ENCODE data around the gene MYT1. TPM values are rescaled to one million over a fixed set of nuclear protein-coding genes. Genes with fewer than 3 reads are reported as not detected.

The MYT1 gene
- total and polyA plus RNA-seq, 9 of the 15 experiments (the other 6 are each of a cell fraction or from before 2014, with no cell fraction given) = 0.02 to 0.12 (median 0.06) TPM; not detected in 4

DNA sequence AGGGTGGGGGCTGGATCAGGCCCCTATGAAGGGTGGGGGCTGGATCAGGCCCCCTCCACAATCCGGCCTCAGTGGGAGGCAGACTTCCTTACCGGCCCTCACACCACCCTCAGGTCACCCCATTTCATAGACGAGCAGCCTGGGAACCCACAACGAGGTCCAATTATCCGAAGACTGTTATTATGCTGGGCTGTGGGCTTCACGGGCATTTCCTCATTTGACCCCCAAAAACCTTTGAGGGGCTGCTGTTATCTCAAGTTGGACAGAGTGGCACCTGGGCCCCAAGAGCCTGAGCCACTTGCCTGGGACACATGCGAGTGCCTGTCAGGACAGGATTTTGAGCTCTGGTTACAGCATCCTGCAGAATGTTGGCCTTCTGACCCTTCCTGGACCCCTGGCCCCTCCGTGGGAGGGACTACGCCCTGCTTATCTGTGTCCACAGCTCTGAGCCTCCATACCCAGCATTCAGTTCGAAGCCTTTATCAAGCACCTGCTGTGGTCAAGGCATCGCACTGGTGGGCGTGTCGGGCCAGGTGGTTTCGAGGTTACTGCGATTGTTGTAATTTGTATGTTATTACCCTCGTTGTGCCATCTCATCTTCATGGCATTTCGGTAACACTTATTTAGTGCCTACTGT lies 56.8 kb downstream of the MYT1 start (continued):
- TF ChIP-seq SMAD4 (CRISPR knock-in tag; conservative IDR thresholded peaks at IDR 0.05) = peak; percentile 95
- no peak for TF ChIP-seq NUFIP1 (IDR thresholded peaks at IDR 0.05; ENCODE audit: partially characterized antibody)
- TF ChIP-seq, protein P1, sequence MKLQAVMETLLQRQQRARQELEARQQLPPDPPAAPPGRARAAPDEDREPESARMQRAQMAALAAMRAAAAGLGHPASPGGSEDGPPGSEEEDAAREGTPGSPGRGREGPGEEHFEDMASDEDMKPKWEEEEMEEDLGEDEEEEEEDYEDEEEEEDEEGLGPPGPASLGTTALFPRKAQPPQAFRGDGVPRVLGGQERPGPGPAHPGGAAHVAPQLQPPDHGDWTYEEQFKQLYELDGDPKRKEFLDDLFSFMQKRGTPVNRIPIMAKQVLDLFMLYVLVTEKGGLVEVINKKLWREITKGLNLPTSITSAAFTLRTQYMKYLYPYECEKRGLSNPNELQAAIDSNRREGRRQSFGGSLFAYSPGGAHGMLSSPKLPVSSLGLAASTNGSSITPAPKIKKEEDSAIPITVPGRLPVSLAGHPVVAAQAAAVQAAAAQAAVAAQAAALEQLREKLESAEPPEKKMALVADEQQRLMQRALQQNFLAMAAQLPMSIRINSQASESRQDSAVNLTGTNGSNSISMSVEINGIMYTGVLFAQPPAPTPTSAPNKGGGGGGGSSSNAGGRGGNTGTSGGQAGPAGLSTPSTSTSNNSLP (IDR thresholded peaks at IDR 0.05; ENCODE audit: borderline replicate concordance, low read depth, low read length) = no peak
- TF ChIP-seq ZNF384 (IDR thresholded peaks at IDR 0.05; ENCODE audit: low read depth, low read length) = no peak
- TF ChIP-seq, protein P2, sequence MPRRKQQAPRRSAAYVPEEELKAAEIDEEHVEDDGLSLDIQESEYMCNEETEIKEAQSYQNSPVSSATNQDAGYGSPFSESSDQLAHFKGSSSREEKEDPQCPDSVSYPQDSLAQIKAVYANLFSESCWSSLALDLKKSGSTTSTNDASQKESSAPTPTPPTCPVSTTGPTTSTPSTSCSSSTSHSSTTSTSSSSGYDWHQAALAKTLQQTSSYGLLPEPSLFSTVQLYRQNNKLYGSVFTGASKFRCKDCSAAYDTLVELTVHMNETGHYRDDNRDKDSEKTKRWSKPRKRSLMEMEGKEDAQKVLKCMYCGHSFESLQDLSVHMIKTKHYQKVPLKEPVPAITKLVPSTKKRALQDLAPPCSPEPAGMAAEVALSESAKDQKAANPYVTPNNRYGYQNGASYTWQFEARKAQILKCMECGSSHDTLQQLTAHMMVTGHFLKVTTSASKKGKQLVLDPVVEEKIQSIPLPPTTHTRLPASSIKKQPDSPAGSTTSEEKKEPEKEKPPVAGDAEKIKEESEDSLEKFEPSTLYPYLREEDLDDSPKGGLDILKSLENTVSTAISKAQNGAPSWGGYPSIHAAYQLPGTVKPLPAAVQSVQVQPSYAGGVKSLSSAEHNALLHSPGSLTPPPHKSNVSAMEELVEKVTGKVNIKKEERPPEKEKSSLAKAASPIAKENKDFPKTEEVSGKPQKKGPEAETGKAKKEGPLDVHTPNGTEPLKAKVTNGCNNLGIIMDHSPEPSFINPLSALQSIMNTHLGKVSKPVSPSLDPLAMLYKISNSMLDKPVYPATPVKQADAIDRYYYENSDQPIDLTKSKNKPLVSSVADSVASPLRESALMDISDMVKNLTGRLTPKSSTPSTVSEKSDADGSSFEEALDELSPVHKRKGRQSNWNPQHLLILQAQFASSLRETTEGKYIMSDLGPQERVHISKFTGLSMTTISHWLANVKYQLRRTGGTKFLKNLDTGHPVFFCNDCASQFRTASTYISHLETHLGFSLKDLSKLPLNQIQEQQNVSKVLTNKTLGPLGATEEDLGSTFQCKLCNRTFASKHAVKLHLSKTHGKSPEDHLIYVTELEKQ (CRISPR knock-in tag; IDR thresholded peaks at IDR 0.05) = no peak
- no peak for TF ChIP-seq U2AF1 (optimal IDR thresholded peaks at IDR 0.05; ENCODE audit: low read depth, low read length)
- TF ChIP-seq RBM15 (IDR thresholded peaks at IDR 0.05; ENCODE audit: insufficient read depth, low read length) = no peak
- no peak for TF ChIP-seq FOXA1 (IDR thresholded peaks at IDR 0.05; ENCODE audit: borderline replicate concordance)
- no peak for TF ChIP-seq FOXJ3 (CRISPR knock-in tag; IDR thresholded peaks at IDR 0.05)
- TF ChIP-seq RAD51 (IDR thresholded peaks at IDR 0.05; ENCODE audit: borderline replicate concordance, low read depth) = peak; percentile 41; the same call in 1 of the 2 replicates
